Mammary epithelial cell (primary cell): ENCODE results near the gene MED19.

Experiments
- EZH2 ChIP-seq: IDR thresholded peaks from 2 replicates; pipeline ENCODE4 v1.6.1; 2012; ENCODE audit warnings: low read length, inconsistent platforms, borderline replicate concordance
- TF ChIP-seq, protein P1 (sequence below), 2 donors: IDR thresholded peaks in 1 of 2; conservative IDR thresholded peaks in 1 of 2; 2 replicates each; pipeline ENCODE4 v1.5.1; 2011 to 2012; ENCODE audit warnings: inconsistent platforms in 2 of 2, low read length in 2 of 2, mild to moderate bottlenecking in 2 of 2, control low read depth in 1 of 2, low read depth in 1 of 2; ENCODE audit not compliant: insufficient read depth in 1 of 2; ENCODE audit errors: extremely low read depth in 1 of 2

GRCh38 chr11:57758174-57758573 lies 46.2 kb upstream of the MED19 start:
- TF ChIP-seq, protein P1, sequence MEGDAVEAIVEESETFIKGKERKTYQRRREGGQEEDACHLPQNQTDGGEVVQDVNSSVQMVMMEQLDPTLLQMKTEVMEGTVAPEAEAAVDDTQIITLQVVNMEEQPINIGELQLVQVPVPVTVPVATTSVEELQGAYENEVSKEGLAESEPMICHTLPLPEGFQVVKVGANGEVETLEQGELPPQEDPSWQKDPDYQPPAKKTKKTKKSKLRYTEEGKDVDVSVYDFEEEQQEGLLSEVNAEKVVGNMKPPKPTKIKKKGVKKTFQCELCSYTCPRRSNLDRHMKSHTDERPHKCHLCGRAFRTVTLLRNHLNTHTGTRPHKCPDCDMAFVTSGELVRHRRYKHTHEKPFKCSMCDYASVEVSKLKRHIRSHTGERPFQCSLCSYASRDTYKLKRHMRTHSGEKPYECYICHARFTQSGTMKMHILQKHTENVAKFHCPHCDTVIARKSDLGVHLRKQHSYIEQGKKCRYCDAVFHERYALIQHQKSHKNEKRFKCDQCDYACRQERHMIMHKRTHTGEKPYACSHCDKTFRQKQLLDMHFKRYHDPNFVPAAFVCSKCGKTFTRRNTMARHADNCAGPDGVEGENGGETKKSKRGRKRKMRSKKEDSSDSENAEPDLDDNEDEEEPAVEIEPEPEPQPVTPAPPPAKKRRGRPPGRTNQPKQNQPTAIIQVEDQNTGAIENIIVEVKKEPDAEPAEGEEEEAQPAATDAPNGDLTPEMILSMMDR (conservative IDR thresholded peaks at IDR 0.05 in 1 of 2, IDR thresholded peaks at IDR 0.05 in 1 of 2; ENCODE audit: extremely low read depth in 1 of 2, insufficient read depth in 1 of 2, low read depth in 1 of 2, low read length in 2 of 2), result no peak
- no peak for TF ChIP-seq EZH2
